ENCODE results near the gene HECW1.

DNA sequence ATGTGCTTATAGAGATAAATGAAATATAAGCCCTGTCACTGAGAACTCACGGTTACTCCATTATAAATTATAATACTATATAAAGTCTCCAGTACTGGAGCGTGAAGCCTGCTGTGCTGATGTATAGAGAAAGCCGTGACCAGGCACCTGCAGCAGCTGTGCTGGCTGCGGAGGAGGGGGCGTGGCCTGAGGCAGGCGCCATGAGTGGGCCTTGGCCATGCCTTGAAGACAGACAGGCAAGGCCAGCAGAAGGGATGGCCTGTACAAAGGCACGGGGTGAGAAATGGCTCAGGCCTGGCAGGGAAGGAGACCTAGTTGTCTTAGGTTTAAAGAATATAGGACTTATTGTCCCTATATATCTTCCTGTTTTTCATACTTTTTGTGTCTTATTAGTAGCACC, 251.9 kb downstream of the HECW1 start:
- TF ChIP-seq POLR2A (IDR thresholded peaks at IDR 0.05), result no peak
- TF ChIP-seq, protein P1, sequence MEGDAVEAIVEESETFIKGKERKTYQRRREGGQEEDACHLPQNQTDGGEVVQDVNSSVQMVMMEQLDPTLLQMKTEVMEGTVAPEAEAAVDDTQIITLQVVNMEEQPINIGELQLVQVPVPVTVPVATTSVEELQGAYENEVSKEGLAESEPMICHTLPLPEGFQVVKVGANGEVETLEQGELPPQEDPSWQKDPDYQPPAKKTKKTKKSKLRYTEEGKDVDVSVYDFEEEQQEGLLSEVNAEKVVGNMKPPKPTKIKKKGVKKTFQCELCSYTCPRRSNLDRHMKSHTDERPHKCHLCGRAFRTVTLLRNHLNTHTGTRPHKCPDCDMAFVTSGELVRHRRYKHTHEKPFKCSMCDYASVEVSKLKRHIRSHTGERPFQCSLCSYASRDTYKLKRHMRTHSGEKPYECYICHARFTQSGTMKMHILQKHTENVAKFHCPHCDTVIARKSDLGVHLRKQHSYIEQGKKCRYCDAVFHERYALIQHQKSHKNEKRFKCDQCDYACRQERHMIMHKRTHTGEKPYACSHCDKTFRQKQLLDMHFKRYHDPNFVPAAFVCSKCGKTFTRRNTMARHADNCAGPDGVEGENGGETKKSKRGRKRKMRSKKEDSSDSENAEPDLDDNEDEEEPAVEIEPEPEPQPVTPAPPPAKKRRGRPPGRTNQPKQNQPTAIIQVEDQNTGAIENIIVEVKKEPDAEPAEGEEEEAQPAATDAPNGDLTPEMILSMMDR (IDR thresholded peaks at IDR 0.05 in 4 of 5, conservative IDR thresholded peaks at IDR 0.05 in 1 of 5), result no peak
